Endodermal cell (in vitro differentiated cells): ENCODE results near the gene FRRS1. TPM values are rescaled to one million over a fixed set of nuclear protein-coding genes. Genes with fewer than 3 reads are reported as not detected.

Experiments
- DNase-seq: peaks from one replicate; pipeline ENCODE4 v3.0.0-alpha.2; 2017
- H3K27ac ChIP-seq: 2 replicates; pipeline ENCODE4 v1.5.1; 2013; ENCODE audit warnings: mild to moderate bottlenecking, low read depth, low read length, moderate library complexity
- H3K27me3 ChIP-seq: 2 replicates; pipeline ENCODE4 v1.6.1; 2013; ENCODE audit warnings: mild to moderate bottlenecking, low read length, moderate library complexity; ENCODE audit not compliant: insufficient read depth, control insufficient read depth, poor library complexity, severe bottlenecking
- H3K36me3 ChIP-seq: 2 replicates; pipeline ENCODE4 v1.7.0; 2013; ENCODE audit warnings: mild to moderate bottlenecking, low read length, moderate library complexity; ENCODE audit not compliant: control insufficient read depth, insufficient read depth
- H3K4me1 ChIP-seq: one replicate; pipeline ENCODE4 v1.7.0; 2013; ENCODE audit warnings: low read length; ENCODE audit not compliant: control insufficient read depth, insufficient read depth
- H3K4me3 ChIP-seq: 2 replicates; pipeline ENCODE4 v1.5.1; 2013; ENCODE audit warnings: mild to moderate bottlenecking, low read length, moderate library complexity
- H3K9ac ChIP-seq: 2 replicates; pipeline ENCODE4 v1.6.1; 2013; ENCODE audit warnings: mild to moderate bottlenecking, low read length, moderate library complexity; ENCODE audit not compliant: poor library complexity, severe bottlenecking; ENCODE audit errors: extremely low read depth
- H3K9me3 ChIP-seq: 2 replicates; pipeline ENCODE4 v1.6.1; 2013; ENCODE audit warnings: mild to moderate bottlenecking, low read length, moderate library complexity; ENCODE audit not compliant: control insufficient read depth
- H3K27ac Mint-ChIP-seq: 2 replicates; pipeline ENCODE4 v1.8.0; 2020; ENCODE audit warnings: mixed read lengths
- H3K27me3 Mint-ChIP-seq: 2 replicates; pipeline ENCODE4 v1.8.0; 2021; ENCODE audit warnings: mild to moderate bottlenecking, mixed read lengths; ENCODE audit not compliant: insufficient read depth
- H3K36me3 Mint-ChIP-seq: 2 replicates; pipeline ENCODE4 v1.8.0; 2020; ENCODE audit warnings: low read depth, mixed read lengths
- H3K4me1 Mint-ChIP-seq: 2 replicates; pipeline ENCODE4 v1.8.0; 2020; ENCODE audit warnings: mixed read lengths
- H3K4me3 Mint-ChIP-seq: 2 replicates; pipeline ENCODE4 v1.8.0; 2020; ENCODE audit warnings: mild to moderate bottlenecking, moderate library complexity, mixed read lengths
- H3K9me3 Mint-ChIP-seq: 2 replicates; pipeline ENCODE4 v1.8.0; 2020; ENCODE audit warnings: mild to moderate bottlenecking, mixed read lengths
- CTCF ChIP-seq: fragments of 200-600 bp; sonication (generic); conservative IDR thresholded peaks from 2 replicates; pipeline ENCODE4 v1.5.0; 2021; ENCODE audit warnings: antibody characterized with exemption, mild to moderate bottlenecking
- WGBS, 2 experiments: methylation state at CpG; one replicate each; pipeline versions ENCODE4 v1.1.5 to v1.1.7; 2013; ENCODE audit warnings: missing lambda C conversion rate in 2 of 2, mixed read lengths in 1 of 2; ENCODE audit not compliant: insufficient coverage in 1 of 2, insufficient read length in 1 of 2; 5-methylcytosine and 5-hydroxymethylcytosine counted together
- total RNA-seq, 2 donors: library from RNA; stranded (reverse); fragmentation: NEBNext Ultra II Directional in 1 of 2; extraction: Animal tissue kit (Norgen Biotek cat#: 25700) in 1 of 2; gene quantifications; 2 replicates in 1 of 2; 3 replicates in 1 of 2; pipeline ENCODE4 v1.2.1, GENCODE V29; 2021

The FRRS1 gene
- total RNA-seq, 2 donors from 2014 or later = 9.9 to 24.4 TPM

- Histone ChIP-seq H3K36me3 (no peaks in the 10 kb centered on the region), H3K9me3 (no peaks in the 10 kb centered on the region), H3K4me3 (no peak overlapping the region), H3K4me1 (no peaks in the 10 kb centered on the region), H3K9ac (no peak overlapping the region), H3K27ac (no peak overlapping the region), H3K27me3 (no peaks in the 10 kb centered on the region)
- no peak for TF ChIP-seq CTCF
- DNase-seq = no peak
- H3K4me3 Mint-ChIP-seq = no peak overlapping the region
- H3K4me1 Mint-ChIP-seq = peaks cover 13% of the 10 kb centered on the region
- 89 to 93% methylated on average over 2 of the region's 2 CpGs for WGBS, 2 experiments
- no peak overlapping the region for H3K27ac Mint-ChIP-seq
- H3K36me3 Mint-ChIP-seq = no peaks in the 10 kb centered on the region
- no peaks in the 10 kb centered on the region for H3K27me3 Mint-ChIP-seq
- no peaks in the 10 kb centered on the region for H3K9me3 Mint-ChIP-seq
Measured at GRCh38 chr1:99663501-99663900, 102.9 kb downstream of the FRRS1 start.

GRCh38 chr1:99662539-99663080, 103.8 kb downstream of the FRRS1 start:
- H3K9me3 ChIP-seq = no peaks in the 10 kb centered on the region
- no peak overlapping the region for H3K9ac ChIP-seq
- no peak overlapping the region for H3K4me3 Mint-ChIP-seq
- DNase-seq = no peak
- H3K36me3 ChIP-seq = no peaks in the 10 kb centered on the region
- H3K27ac Mint-ChIP-seq = no peak overlapping the region
- H3K4me3 ChIP-seq = no peak overlapping the region
- no peaks in the 10 kb centered on the region for H3K9me3 Mint-ChIP-seq
- H3K36me3 Mint-ChIP-seq = no peaks in the 10 kb centered on the region
- H3K27me3 ChIP-seq = no peaks in the 10 kb centered on the region
- H3K27ac ChIP-seq = peak overlapping the region; percentile 29
- TF ChIP-seq CTCF = no peak
- no peaks in the 10 kb centered on the region for H3K4me1 ChIP-seq
- H3K4me1 Mint-ChIP-seq = peaks cover 13% of the 10 kb centered on the region
- no peaks in the 10 kb centered on the region for H3K27me3 Mint-ChIP-seq
- 62 to 69% methylated on average over 2 to 3 of the region's 3 CpGs for WGBS, 2 experiments

- H3K4me1 ChIP-seq = no peaks in the 10 kb centered on the region
- H3K9me3 Mint-ChIP-seq = no peaks in the 10 kb centered on the region
Measured at GRCh38 chr1:99661780-99662179, 104.7 kb downstream of the FRRS1 start.

More at GRCh38 chr1:99661780-99662179, 104.7 kb downstream of the FRRS1 start:
- H3K4me3 Mint-ChIP-seq = no peak overlapping the region
- no peak overlapping the region for H3K27ac Mint-ChIP-seq
- no peak for TF ChIP-seq CTCF
- H3K27me3 Mint-ChIP-seq = no peaks in the 10 kb centered on the region
- no peaks in the 10 kb centered on the region for H3K36me3 ChIP-seq
- DNase-seq = no peak
- no peaks in the 10 kb centered on the region for H3K9me3 ChIP-seq
- 83 to 84% methylated on average over 1 to 3 of the region's 3 CpGs for WGBS, 2 experiments
- no peak overlapping the region for H3K27ac ChIP-seq
- H3K4me1 Mint-ChIP-seq = peaks cover 13% of the 10 kb centered on the region
- no peak overlapping the region for H3K9ac ChIP-seq
- H3K4me3 ChIP-seq = no peak overlapping the region
- no peaks in the 10 kb centered on the region for H3K36me3 Mint-ChIP-seq
- no peaks in the 10 kb centered on the region for H3K27me3 ChIP-seq
